Ovary (tissue), 3 donors: ENCODE measurements around the gene CAPZB.

Experiments used
- CTCF ChIP-seq, 3 donors: fragments of 450-650 bp in 2 of 3; fragments of 200-600 bp in 1 of 3; IDR thresholded peaks; one replicate each; pipeline versions ENCODE4 v1.5.1 to v1.8.0; 2016 to 2022; ENCODE audit warnings: antibody characterized with exemption in 3 of 3, mild to moderate bottlenecking in 1 of 3
- POLR2A ChIP-seq: fragments of 450-650 bp; IDR thresholded peaks from one replicate; pipeline ENCODE4 v1.6.1; 2017; ENCODE audit warnings: antibody characterized with exemption, mild to moderate bottlenecking, moderate library complexity
- donor health status: DM: no; HTN: no; CAD: no.

GRCh38 chr1:19511116-19511515, 25.8 kb upstream of the CAPZB start:
- no peak for TF ChIP-seq CTCF (IDR thresholded peaks at IDR 0.05)
- TF ChIP-seq POLR2A, result no peak
